HG03442 (cell line): ENCODE data around the gene C2orf69.
"Not testable (repeated sequence)": the region's sequence is repeated elsewhere in the genome, so short reads cannot be mapped to it uniquely, and the experiment has no call there.

Source experiments
- ATAC-seq: cut with Tn5 transposase; IDR thresholded peaks from one replicate; pipeline ENCODE4 v1.9.1; 2021; ENCODE audit warnings: mild to moderate bottlenecking, moderate library complexity; ENCODE audit not compliant: unreplicated experiment

C2orf69 gene

GRCh38 chr2:199911052-199911876 is at the start of gene C2orf69:
Gene C2orf69 (plus strand): TSS chr2:199911293. CDS start chr2:199911439, 146 bp downstream.
- peak; percentile 87 for ATAC-seq

- ATAC-seq = no peak
Observed at GRCh38 chr2:199862788-199863187, 48.3 kb upstream of the C2orf69 start.

GRCh38 chr2:199865905-199866304 is 45.2 kb upstream of the C2orf69 start:
- ATAC-seq = no peak

- ATAC-seq = no peak
Observed at GRCh38 chr2:199868431-199869226, 42.5 kb upstream of the C2orf69 start.

- no peak for ATAC-seq
Observed at GRCh38 chr2:199869227-199869541, 41.9 kb upstream of the C2orf69 start.

GRCh38 chr2:199869653-199870052 is 41.4 kb upstream of the C2orf69 start:
- ATAC-seq = no peak

GRCh38 chr2:199870581-199870980 is 40.5 kb upstream of the C2orf69 start:
- no peak for ATAC-seq

- no peak for ATAC-seq
Observed at GRCh38 chr2:199874209-199874608, 36.9 kb upstream of the C2orf69 start.

- ATAC-seq = no peak
Observed at GRCh38 chr2:199875400-199875799, 35.7 kb upstream of the C2orf69 start.

- no peak for ATAC-seq
Observed at GRCh38 chr2:199882667-199883066, 28.4 kb upstream of the C2orf69 start.

- no peak for ATAC-seq
Observed at GRCh38 chr2:199883474-199884212, 27.4 kb upstream of the C2orf69 start.

GRCh38 chr2:199895406-199895805 is 15.7 kb upstream of the C2orf69 start:
- ATAC-seq = no peak

- no peak for ATAC-seq
Observed at GRCh38 chr2:199896617-199897016, 14.5 kb upstream of the C2orf69 start.

GRCh38 chr2:199901942-199902341 is 9.2 kb upstream of the C2orf69 start:
- ATAC-seq = no peak

GRCh38 chr2:199902486-199903110 is 8.5 kb upstream of the C2orf69 start:
- no peak for ATAC-seq

GRCh38 chr2:199903111-199903510 is 8.0 kb upstream of the C2orf69 start:
- ATAC-seq = no peak

GRCh38 chr2:199907008-199907714 is 3.9 kb upstream of the C2orf69 start:
- ATAC-seq = no peak

GRCh38 chr2:199910338-199911051 is 598 bp upstream of the C2orf69 start:
- ATAC-seq = no peak

GRCh38 chr2:199911877-199912161 is 726 bp downstream of the C2orf69 start:
- ATAC-seq = no peak

- ATAC-seq = not testable (repeated sequence)
Observed at GRCh38 chr2:199912553-199913114, 1.5 kb downstream of the C2orf69 start.
